Activated CD8-positive, alpha-beta T cell treated with anti-CD3 and anti-CD28 coated beads for 36 hours (primary cell): ENCODE measurements around the gene LSP1. TPM values are rescaled to one million over a fixed set of nuclear protein-coding genes. Genes with fewer than 3 reads are reported as not detected.

Source experiments
- ATAC-seq: fragments of 200-7000 bp; cut with Tn5 transposase; one replicate; pipeline ENCODE4 v1.10.0; 2021; ENCODE audit warnings: mild to moderate bottlenecking, moderate library complexity
- CTCF ChIA-PET: fragments of 350-600 bp; sonication (Branson Sonifier 250); formaldehyde crosslinking; loops from one replicate; lab custom pipeline; 2021; ENCODE audit warnings: antibody characterized with exemption; lab: Charles Lee
- POLR2A ChIA-PET: fragments of 350-600 bp; sonication (Branson Sonifier 250); formaldehyde crosslinking; loops from one replicate; lab custom pipeline; 2021; ENCODE audit warnings: antibody characterized with exemption; lab: Charles Lee
- DNase-seq: peaks from one replicate; pipeline ENCODE4 v3.0.0-alpha.2; 2020
- H3K27ac Mint-ChIP-seq: one replicate; pipeline ENCODE4 v1.8.0; 2021; ENCODE audit warnings: mild to moderate bottlenecking, mixed read lengths
- H3K27me3 Mint-ChIP-seq: one replicate; pipeline ENCODE4 v1.8.0; 2021; ENCODE audit warnings: mixed read lengths
- H3K36me3 Mint-ChIP-seq: one replicate; pipeline ENCODE4 v1.8.0; 2021; ENCODE audit warnings: low read depth, mixed read lengths
- H3K4me1 Mint-ChIP-seq: one replicate; pipeline ENCODE4 v1.8.0; 2021; ENCODE audit warnings: low read depth, mixed read lengths
- H3K4me3 Mint-ChIP-seq: one replicate; pipeline ENCODE4 v1.8.0; 2021; ENCODE audit warnings: mild to moderate bottlenecking, moderate library complexity, mixed read lengths
- H3K9me3 Mint-ChIP-seq: one replicate; pipeline ENCODE4 v1.8.0; 2021; ENCODE audit warnings: mixed read lengths
- intact Hi-C: fragments of 100-400 bp; cut with micrococcal nuclease; formaldehyde crosslinking; loops from one replicate; pipeline ENCODE4 v1.10.0; 2022
- total RNA-seq, 2 experiments: library from RNA; stranded (reverse); gene quantifications; one replicate each; pipeline ENCODE4 v1.2.3, GENCODE V29; 2021
- TF ChIP-seq, protein P1 (sequence below): fragments of 200-600 bp; IDR thresholded peaks from one replicate; pipeline ENCODE4 v1.8.0; 2022; ENCODE audit warnings: antibody characterized with exemption, mild to moderate bottlenecking

Gene LSP1
- total RNA-seq, 2 experiments from 2014 or later, result 247 to 251 TPM

DNA sequence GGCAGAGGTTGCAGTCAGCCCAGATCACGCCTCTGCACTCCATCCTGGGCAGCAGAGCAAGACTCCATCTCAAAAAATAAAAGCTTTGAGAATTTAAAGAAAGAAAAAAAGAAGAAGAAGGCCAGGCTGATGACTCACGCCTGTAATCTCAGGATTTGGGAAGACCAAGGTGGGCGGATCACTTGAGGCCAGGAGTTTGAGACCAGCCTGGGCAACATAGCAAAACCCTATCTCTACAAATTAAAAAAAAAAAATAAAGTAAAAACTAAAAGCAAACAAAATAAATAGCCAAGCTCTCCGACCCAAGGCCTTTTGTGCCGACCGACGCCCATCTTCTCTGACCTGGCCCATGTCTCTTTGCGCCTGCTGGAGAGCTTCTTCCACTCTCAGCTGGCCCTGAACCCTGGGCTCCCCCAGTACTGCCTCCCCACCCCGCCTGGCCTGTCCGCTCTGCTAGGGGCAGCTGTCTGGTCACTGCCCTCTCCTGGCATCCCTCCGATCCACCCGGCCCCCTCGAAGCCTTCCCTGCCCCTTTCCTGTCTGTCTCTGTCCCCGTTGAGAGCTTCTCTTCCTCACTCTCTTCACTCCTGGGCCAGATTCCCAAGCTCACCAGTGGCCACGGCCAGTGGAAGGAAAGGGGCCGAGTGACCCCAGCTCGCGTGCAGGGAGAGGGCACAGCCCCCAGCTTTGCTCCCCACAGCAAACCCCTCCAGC, 4.8 kb upstream of the LSP1 start:
- Mint-ChIP-seq H3K27me3 (no peaks in the 10 kb centered on the region), H3K4me3 (no peak overlapping the region), H3K27ac (peak overlapping the region; percentile 32), H3K9me3 (no peaks in the 10 kb centered on the region), H3K36me3 (peaks cover 3% of the 10 kb centered on the region), H3K4me1 (peaks cover 78% of the 10 kb centered on the region)
- TF ChIP-seq, protein P1, sequence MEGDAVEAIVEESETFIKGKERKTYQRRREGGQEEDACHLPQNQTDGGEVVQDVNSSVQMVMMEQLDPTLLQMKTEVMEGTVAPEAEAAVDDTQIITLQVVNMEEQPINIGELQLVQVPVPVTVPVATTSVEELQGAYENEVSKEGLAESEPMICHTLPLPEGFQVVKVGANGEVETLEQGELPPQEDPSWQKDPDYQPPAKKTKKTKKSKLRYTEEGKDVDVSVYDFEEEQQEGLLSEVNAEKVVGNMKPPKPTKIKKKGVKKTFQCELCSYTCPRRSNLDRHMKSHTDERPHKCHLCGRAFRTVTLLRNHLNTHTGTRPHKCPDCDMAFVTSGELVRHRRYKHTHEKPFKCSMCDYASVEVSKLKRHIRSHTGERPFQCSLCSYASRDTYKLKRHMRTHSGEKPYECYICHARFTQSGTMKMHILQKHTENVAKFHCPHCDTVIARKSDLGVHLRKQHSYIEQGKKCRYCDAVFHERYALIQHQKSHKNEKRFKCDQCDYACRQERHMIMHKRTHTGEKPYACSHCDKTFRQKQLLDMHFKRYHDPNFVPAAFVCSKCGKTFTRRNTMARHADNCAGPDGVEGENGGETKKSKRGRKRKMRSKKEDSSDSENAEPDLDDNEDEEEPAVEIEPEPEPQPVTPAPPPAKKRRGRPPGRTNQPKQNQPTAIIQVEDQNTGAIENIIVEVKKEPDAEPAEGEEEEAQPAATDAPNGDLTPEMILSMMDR, result no peak
- ATAC-seq (no peak), DNase-seq (no peak)
- ChIA-PET CTCF (interaction anchor here (0.7 to 5.5 kb wide), 5 partner anchors 16 to 155 kb away, joined by 3 to 26 read pairs (median 10); no protein-coding TSS in a partner anchor), POLR2A (interaction anchor here (0.8 to 1.4 kb wide), 3 partner anchors 10 to 42 kb away, joined by 3 to 5 read pairs (median 3); no protein-coding TSS in a partner anchor)
- intact Hi-C loops, result no loop called here

DNA sequence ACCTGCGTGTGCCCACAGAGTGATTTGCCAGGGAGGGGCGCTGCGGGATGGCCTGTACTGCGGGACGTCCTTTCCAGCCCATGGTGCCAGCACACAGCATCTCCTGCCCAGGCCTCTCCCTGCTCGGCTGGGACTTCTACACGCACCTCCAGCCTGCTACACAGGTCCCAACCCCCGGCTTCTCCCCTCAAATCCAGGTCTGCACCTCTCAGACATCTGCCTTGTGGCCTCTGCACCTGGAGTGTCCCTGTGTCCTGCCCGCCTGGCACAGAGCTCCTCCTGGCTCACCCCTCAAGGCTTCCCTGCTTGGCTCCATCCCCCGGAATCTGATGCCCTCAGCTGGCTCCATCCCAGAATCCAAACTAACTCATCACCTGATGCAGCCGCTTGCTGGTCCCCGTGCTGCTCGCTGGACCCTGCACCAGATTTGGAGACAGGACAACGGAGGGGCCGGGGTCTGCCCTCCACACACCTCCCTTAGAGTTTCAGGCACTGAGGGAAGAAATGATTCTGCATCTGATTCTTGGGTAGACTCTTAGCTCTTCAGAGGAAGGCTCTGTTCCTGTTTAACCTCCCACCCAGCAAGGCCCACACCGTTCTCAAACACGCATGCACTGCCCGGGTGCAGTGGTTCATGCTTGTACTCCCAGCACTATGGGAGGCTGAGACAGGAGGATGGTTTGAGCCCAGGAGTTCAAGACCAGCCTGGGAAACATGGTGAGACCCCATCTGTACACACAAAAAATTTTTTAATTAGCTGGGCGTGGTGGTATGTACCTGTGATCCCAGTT, 4.0 kb upstream of the LSP1 start:
- intact Hi-C loops, result no loop called here
- CTCF ChIA-PET, result interaction anchor here (1.9 to 5.5 kb wide), 5 partner anchors 16 to 155 kb away, joined by 8 to 32 read pairs (median 14); no protein-coding TSS in a partner anchor
- POLR2A ChIA-PET, result interaction anchor here (0.9 to 7.5 kb wide), 4 partner anchors 21 to 41 kb away, joined by 3 to 81 read pairs (median 4); partner anchors contain the start of gene PRR33
- TF ChIP-seq, protein P1, result no peak
- peaks cover 71% of the 10 kb centered on the region for H3K4me1 Mint-ChIP-seq
- peak overlapping the region; percentile 66 for H3K27ac Mint-ChIP-seq
- peaks cover 6% of the 10 kb centered on the region for H3K36me3 Mint-ChIP-seq
- DNase-seq (no peak), ATAC-seq (no peak)
- H3K27me3 Mint-ChIP-seq, result no peaks in the 10 kb centered on the region
- no peaks in the 10 kb centered on the region for H3K9me3 Mint-ChIP-seq
- no peak overlapping the region for H3K4me3 Mint-ChIP-seq

- Mint-ChIP-seq H3K27ac (peak overlapping the region; percentile 95), H3K27me3 (no peaks in the 10 kb centered on the region), H3K9me3 (no peaks in the 10 kb centered on the region), H3K4me1 (peaks cover 59% of the 10 kb centered on the region), H3K36me3 (peaks cover 11% of the 10 kb centered on the region), H3K4me3 (peak overlapping the region; percentile 86)
- CTCF ChIA-PET, result interaction anchor here (0.9 to 5.2 kb wide), 11 partner anchors 13 to 300 kb away, joined by 3 to 32 read pairs (median 6); partner anchors contain the start of genes PRR33 and TNNI2
- TF ChIP-seq, protein P1, result no peak
- POLR2A ChIA-PET, result interaction anchor here (0.7 to 7.5 kb wide), 6 partner anchors 11 to 99 kb away, joined by 3 to 81 read pairs (median 8); partner anchors contain the start of gene PRR33
- DNase-seq (no peak), ATAC-seq (no peak)
- intact Hi-C loops, result no loop called here
These were observed 1.3 kb upstream of the LSP1 start for GRCh38 chr11:1851468-1852180.

- TF ChIP-seq, protein P1, result no peak
- ChIA-PET CTCF (interaction anchor here (1.0 to 5.2 kb wide), 10 partner anchors 13 to 96 kb away, joined by 3 to 32 read pairs (median 4); partner anchors contain the start of gene TNNI2), POLR2A (interaction anchor here (0.5 to 7.5 kb wide), 10 partner anchors 10 to 1118 kb away, joined by 3 to 81 read pairs (median 5); partner anchors contain the start of gene PRR33)
- Mint-ChIP-seq H3K4me3 (peak overlapping the region; percentile 86), H3K27ac (peak overlapping the region; percentile 95), H3K36me3 (peaks cover 11% of the 10 kb centered on the region), H3K4me1 (peaks cover 55% of the 10 kb centered on the region), H3K9me3 (no peaks in the 10 kb centered on the region), H3K27me3 (no peaks in the 10 kb centered on the region)
- intact Hi-C loops, result no loop called here
- ATAC-seq (peak; percentile 0), DNase-seq (no peak)
These were observed 510 bp upstream of the LSP1 start for GRCh38 chr11:1852271-1852876.
